Naive thymus-derived CD4-positive, alpha-beta T cell (primary cell): ENCODE measurements around the gene NEU4. TPM values are rescaled to one million over a fixed set of nuclear protein-coding genes. Genes with fewer than 3 reads are reported as not detected.

Source experiments
- ATAC-seq: fragments of 150-1000 bp; cut with Tn5 transposase; 2 replicates; pipeline ENCODE4 v1.10.0; 2021; ENCODE audit warnings: mild to moderate bottlenecking, moderate library complexity
- CTCF ChIA-PET: fragments of 350-600 bp; sonication (Branson Sonifier 250); formaldehyde crosslinking; loops from one replicate; lab custom pipeline; 2021; ENCODE audit warnings: antibody characterized with exemption; lab: Charles Lee
- POLR2A ChIA-PET: fragments of 350-600 bp; sonication (Branson Sonifier 250); formaldehyde crosslinking; loops from one replicate; lab custom pipeline; 2021; ENCODE audit warnings: antibody characterized with exemption, inconsistent platforms; lab: Charles Lee
- DNase-seq, 9 donors: peaks; one replicate each; pipeline versions ENCODE4 v3.0.0 to v3.0.0-alpha.2; 2020 to 2022; ENCODE audit warnings: mixed read lengths in 1 of 9
- H3K27ac ChIP-seq: one replicate; pipeline ENCODE4 v1.7.0; 2013; ENCODE audit warnings: mild to moderate bottlenecking, low read depth, low read length, moderate library complexity
- H3K27me3 ChIP-seq, 2 donors: one replicate each; pipeline ENCODE4 v1.7.0; 2013; ENCODE audit warnings: low read length in 2 of 2, mild to moderate bottlenecking in 2 of 2, moderate library complexity in 2 of 2; ENCODE audit not compliant: control insufficient read depth in 2 of 2, insufficient read depth in 2 of 2
- H3K36me3 ChIP-seq, 3 experiments: 1 replicate in 2 of 3; 2 replicates in 1 of 3; pipeline ENCODE4 v1.7.0; 2013; ENCODE audit warnings: low read length in 3 of 3, mild to moderate bottlenecking in 3 of 3, moderate library complexity in 1 of 3; ENCODE audit not compliant: insufficient read depth in 3 of 3, control insufficient read depth in 2 of 3
- H3K4me1 ChIP-seq, 2 donors: one replicate each; pipeline ENCODE4 v1.7.0; 2013; ENCODE audit warnings: low read length in 2 of 2, mild to moderate bottlenecking in 2 of 2, moderate library complexity in 1 of 2; ENCODE audit not compliant: control insufficient read depth in 2 of 2, insufficient read depth in 2 of 2
- H3K4me3 ChIP-seq: 2 replicates; pipeline ENCODE4 v1.7.0; 2013; ENCODE audit warnings: mild to moderate bottlenecking, low read length
- H3K9me3 ChIP-seq, 3 experiments: 1 replicate in 2 of 3; 2 replicates in 1 of 3; pipeline ENCODE4 v1.7.0; 2013; ENCODE audit warnings: low read length in 3 of 3; ENCODE audit not compliant: control insufficient read depth in 2 of 3
- H3K27ac Mint-ChIP-seq, 9 donors: one replicate each; pipeline ENCODE4 v1.8.0; 2020 to 2022; ENCODE audit warnings: mixed read lengths in 9 of 9, mild to moderate bottlenecking in 8 of 9, moderate library complexity in 5 of 9, inconsistent platforms in 2 of 9
- H3K27me3 Mint-ChIP-seq, 5 donors: one replicate each; pipeline ENCODE4 v1.8.0; 2021 to 2022; ENCODE audit warnings: mixed read lengths in 5 of 5, mild to moderate bottlenecking in 1 of 5
- H3K36me3 Mint-ChIP-seq, 5 donors: one replicate each; pipeline ENCODE4 v1.8.0; 2020 to 2022; ENCODE audit warnings: mixed read lengths in 5 of 5, mild to moderate bottlenecking in 3 of 5, inconsistent platforms in 1 of 5
- H3K4me1 Mint-ChIP-seq, 7 donors: one replicate each; pipeline ENCODE4 v1.8.0; 2020 to 2022; ENCODE audit warnings: mixed read lengths in 7 of 7, mild to moderate bottlenecking in 3 of 7, inconsistent platforms in 1 of 7
- H3K4me3 Mint-ChIP-seq, 10 donors: one replicate each; pipeline ENCODE4 v1.8.0; 2020 to 2022; ENCODE audit warnings: mild to moderate bottlenecking in 10 of 10, mixed read lengths in 10 of 10, moderate library complexity in 6 of 10, inconsistent platforms in 2 of 10
- H3K9me3 Mint-ChIP-seq, 11 donors: one replicate each; pipeline ENCODE4 v1.8.0; 2020 to 2022; ENCODE audit warnings: mixed read lengths in 11 of 11, mild to moderate bottlenecking in 4 of 11, inconsistent platforms in 1 of 11, moderate library complexity in 1 of 11
- intact Hi-C, 2 donors: fragments of 100-400 bp; cut with micrococcal nuclease; formaldehyde crosslinking; loops; one replicate each; pipeline ENCODE4 v1.15.1; 2023
- polyA plus RNA-seq, 2 donors: library from polyadenylated mRNA; unstranded; fragments of 300-500 nt; fragmentation: Illumina TruSeq; gene quantifications; one replicate each; pipeline ENCODE4 v1.2.3, GENCODE V29; 2021
- total RNA-seq, 6 experiments: library from RNA in 5 of 6; stranded (reverse) in 5 of 6; gene quantifications; 1 replicate in 5 of 6; 2 replicates in 1 of 6; pipeline ENCODE4 v1.2.3 and lab custom pipeline; 2021 to 2026

NEU4 gene
- total and polyA plus RNA-seq, 7 experiments from 2014 or later = 1.1 to 13.9 (median 1.2) TPM; not detected in 4

GRCh38 chr2:241843321-241844065 lies 34.5 kb downstream of the NEU4 start:
- Mint-ChIP-seq H3K27ac (peak overlapping the region in 5 of 9 donors; percentile 67 to 88 (median 80)), H3K4me3 (peak overlapping the region; percentile 60 to 81 (median 76)), H3K27me3 (peaks cover 0 to 6% (median 0%) of the 10 kb centered on the region in 5 donors), H3K4me1 (peaks cover 21 to 37% (median 32%) of the 10 kb centered on the region in 7 donors), H3K36me3 (peaks cover 0 to 2% (median 0%) of the 10 kb centered on the region in 5 donors), H3K9me3 (peaks cover 0 to 2% (median 0%) of the 10 kb centered on the region in 11 donors)
- DNase-seq (no peak), ATAC-seq (no peak)
- Histone ChIP-seq H3K36me3 (no peaks in the 10 kb centered on the region), H3K4me3 (peak overlapping the region; percentile 47), H3K27me3 (no peaks in the 10 kb centered on the region), H3K27ac (no peak overlapping the region), H3K4me1 (peaks cover 20 to 28% of the 10 kb centered on the region in 2 donors), H3K9me3 (no peaks in the 10 kb centered on the region)
- ChIA-PET POLR2A (interaction anchor here (1.0 kb wide), 1 partner anchor 25 kb away, joined by 3 read pairs; no protein-coding TSS in a partner anchor), CTCF (no interaction called here)
- intact Hi-C loops = loop anchor here (1.0 to 5.0 kb wide), 3 partner anchors 16 to 39 kb away; no protein-coding TSS in a partner anchor

DNA sequence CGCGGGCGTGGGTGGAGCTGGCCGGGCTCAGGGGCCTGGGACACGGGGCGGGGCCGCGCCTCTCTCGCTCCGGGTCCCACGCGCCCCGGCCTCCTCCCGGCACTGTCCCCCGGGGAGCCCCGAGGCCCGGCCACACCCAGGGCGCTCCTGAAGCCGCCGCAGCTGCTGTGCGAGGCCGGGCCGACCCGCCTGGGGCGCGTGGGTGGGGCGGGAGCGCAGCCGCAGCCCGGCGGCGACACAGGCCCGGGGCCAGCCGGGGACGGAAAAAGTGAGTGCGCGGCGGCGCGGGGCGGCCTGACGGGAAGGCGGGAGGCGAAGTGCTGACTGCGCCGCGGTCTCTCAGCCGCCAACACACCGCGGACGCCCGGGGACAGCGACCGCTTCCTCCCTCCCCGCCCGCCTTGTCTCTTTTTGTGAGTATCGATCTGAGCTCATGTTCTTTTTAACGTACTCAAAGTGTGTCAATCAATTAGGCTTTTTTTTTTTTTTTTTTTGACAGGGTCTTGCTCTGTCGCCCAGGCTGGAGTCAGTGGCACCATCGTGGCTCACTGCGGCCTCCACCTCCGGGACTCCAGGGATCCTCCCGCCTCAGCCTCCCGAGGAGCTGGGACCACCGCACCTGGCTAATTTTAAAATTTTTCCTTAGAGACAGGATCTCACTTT lies 35.2 kb downstream of the NEU4 start:
- Histone ChIP-seq H3K9me3 (no peaks in the 10 kb centered on the region), H3K4me1 (peaks cover 20 to 28% of the 10 kb centered on the region in 2 donors), H3K27ac (peak overlapping the region; percentile 13), H3K36me3 (no peaks in the 10 kb centered on the region), H3K4me3 (peak overlapping the region; percentile 56), H3K27me3 (no peaks in the 10 kb centered on the region)
- peaks cover 0 to 2% (median 0%) of the 10 kb centered on the region in 11 donors for H3K9me3 Mint-ChIP-seq
- DNase-seq (peak; percentile 36 to 96 (median 56)), ATAC-seq (peak; percentile 80)
- H3K27me3 Mint-ChIP-seq = peaks cover 0 to 6% (median 0%) of the 10 kb centered on the region in 5 donors
- H3K36me3 Mint-ChIP-seq = no peaks in the 10 kb centered on the region
- H3K4me1 Mint-ChIP-seq = peaks cover 21 to 34% (median 29%) of the 10 kb centered on the region in 7 donors
- ChIA-PET CTCF (interaction anchor here (0.5 to 0.9 kb wide), 2 partner anchors 11 to 698 kb away, joined by 3 read pairs; no protein-coding TSS in a partner anchor), POLR2A (interaction anchor here (1.0 kb wide), 1 partner anchor 24 kb away, joined by 3 read pairs; no protein-coding TSS in a partner anchor)
- H3K27ac Mint-ChIP-seq = peak overlapping the region in 6 of 9 donors; percentile 43 to 79 (median 66)
- intact Hi-C loops = loop anchor here (1.0 to 5.0 kb wide), 3 partner anchors 15 to 39 kb away; no protein-coding TSS in a partner anchor
- H3K4me3 Mint-ChIP-seq = peak overlapping the region; percentile 74 to 85 (median 78)

DNA sequence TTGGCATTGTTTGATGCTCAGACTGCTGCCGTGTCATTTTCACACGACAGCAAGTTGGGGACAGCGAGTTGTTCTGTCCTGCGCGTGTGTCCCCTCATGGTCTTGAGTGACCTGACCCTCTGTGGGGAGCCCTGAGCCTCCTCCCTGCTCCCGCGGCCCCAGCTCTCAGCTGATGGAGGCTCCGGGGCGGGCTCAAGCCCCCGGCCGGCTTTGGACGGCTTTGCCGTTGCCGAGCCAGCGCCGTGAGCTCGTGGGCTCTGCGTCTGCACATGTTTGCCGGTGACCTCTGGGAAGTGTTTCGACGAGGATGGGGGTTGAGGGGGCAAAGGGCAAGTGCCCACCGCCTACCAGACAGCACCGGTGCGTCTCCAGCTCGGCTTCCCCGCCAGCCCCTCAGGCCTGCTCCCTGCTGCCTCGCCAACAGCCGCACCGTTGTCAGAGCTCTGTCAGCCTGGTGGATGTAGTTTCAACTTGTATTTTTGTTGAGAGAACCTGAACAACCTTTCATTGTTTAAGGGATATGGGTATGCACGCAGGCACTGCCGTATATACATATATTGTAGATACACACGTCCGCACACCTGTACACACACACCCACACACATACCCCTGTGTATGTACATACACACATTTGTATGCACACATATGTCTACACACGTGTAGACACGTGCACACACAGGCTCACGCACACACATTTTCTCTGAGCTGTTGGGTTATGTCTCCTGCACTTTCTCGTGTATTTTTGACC lies 36.0 kb downstream of the NEU4 start:
- H3K9me3 Mint-ChIP-seq = peaks cover 0 to 2% (median 0%) of the 10 kb centered on the region in 11 donors
- intact Hi-C loops = loop anchor here (1.0 to 5.0 kb wide), 3 partner anchors 14 to 40 kb away; no protein-coding TSS in a partner anchor
- no peak for DNase-seq

DNA sequence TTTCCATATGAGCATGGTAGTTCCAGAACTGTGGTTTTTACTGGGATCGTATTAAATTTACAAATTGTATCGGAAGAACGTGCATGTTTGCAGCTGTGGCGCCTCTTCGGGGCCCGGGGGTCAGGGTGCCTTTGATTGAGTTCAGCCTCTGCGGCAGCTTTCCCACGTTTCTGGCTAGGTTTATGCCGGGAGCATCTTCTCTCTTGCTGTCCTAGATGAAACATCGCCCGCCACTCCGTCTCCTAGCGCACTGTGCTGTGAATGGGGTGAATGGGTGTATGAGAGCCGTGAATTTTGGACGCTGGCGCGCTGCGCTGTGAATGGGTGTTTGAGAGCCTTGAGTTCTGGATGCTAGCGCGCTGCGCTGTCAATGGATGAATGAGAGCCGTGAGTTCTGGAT lies 37.4 kb downstream of the NEU4 start:
- intact Hi-C loops = no loop called here
- Histone ChIP-seq H3K27me3 (no peaks in the 10 kb centered on the region), H3K36me3 (no peaks in the 10 kb centered on the region), H3K27ac (no peak overlapping the region), H3K9me3 (no peaks in the 10 kb centered on the region), H3K4me1 (peaks cover 20 to 28% of the 10 kb centered on the region in 2 donors), H3K4me3 (no peak overlapping the region)
- ChIA-PET CTCF (interaction anchor here (0.9 kb wide), 1 partner anchor 9 kb away, joined by 3 read pairs; no protein-coding TSS in a partner anchor), POLR2A (no interaction called here)
- H3K36me3 Mint-ChIP-seq = no peaks in the 10 kb centered on the region
- ATAC-seq (no peak), DNase-seq (no peak)
- peaks cover 0 to 6% (median 0%) of the 10 kb centered on the region in 5 donors for H3K27me3 Mint-ChIP-seq
- H3K4me3 Mint-ChIP-seq = peak overlapping the region in 6 of 10 donors; percentile 9 to 76 (median 52)
- peaks cover 0 to 2% (median 0%) of the 10 kb centered on the region in 11 donors for H3K9me3 Mint-ChIP-seq
- peaks cover 21 to 34% (median 29%) of the 10 kb centered on the region in 7 donors for H3K4me1 Mint-ChIP-seq
- H3K27ac Mint-ChIP-seq = peak overlapping the region in 3 of 9 donors; percentile 21 to 74 (median 71)

More for the DNA sequence above, 36.0 kb downstream of the NEU4 start:
- H3K4me3 ChIP-seq = peak overlapping the region; percentile 56
- no peaks in the 10 kb centered on the region for H3K27me3 ChIP-seq
- Mint-ChIP-seq H3K27ac (peak overlapping the region in 4 of 9 donors; percentile 2 to 79 (median 65)), H3K36me3 (no peaks in the 10 kb centered on the region), H3K4me3 (peak overlapping the region; percentile 16 to 85 (median 78)), H3K27me3 (peaks cover 0 to 6% (median 0%) of the 10 kb centered on the region in 5 donors), H3K4me1 (peaks cover 21 to 34% (median 29%) of the 10 kb centered on the region in 7 donors)
- H3K9me3 ChIP-seq = no peaks in the 10 kb centered on the region
- ChIA-PET POLR2A (interaction anchor here (0.6 to 1.0 kb wide), 2 partner anchors 24 to 129 kb away, joined by 3 read pairs; no protein-coding TSS in a partner anchor), CTCF (interaction anchor here (0.5 to 0.9 kb wide), 3 partner anchors 10 to 144 kb away, joined by 3 read pairs; no protein-coding TSS in a partner anchor)
- H3K27ac ChIP-seq = no peak overlapping the region
- ATAC-seq = no peak
- peaks cover 20 to 28% of the 10 kb centered on the region in 2 donors for H3K4me1 ChIP-seq
- H3K36me3 ChIP-seq = no peaks in the 10 kb centered on the region

GRCh38 chr2:241848761-241849615 lies 40.0 kb downstream of the NEU4 start:
- intact Hi-C loops = no loop called here
- Histone ChIP-seq H3K4me3 (no peak overlapping the region), H3K27ac (no peak overlapping the region), H3K4me1 (peaks cover 11 to 16% of the 10 kb centered on the region in 2 donors), H3K9me3 (no peaks in the 10 kb centered on the region), H3K27me3 (no peaks in the 10 kb centered on the region), H3K36me3 (no peaks in the 10 kb centered on the region)
- H3K27me3 Mint-ChIP-seq = peaks cover 0 to 6% (median 0%) of the 10 kb centered on the region in 5 donors
- CTCF ChIA-PET = interaction anchor here (0.5 kb wide), 1 partner anchor 207 kb away, joined by 3 read pairs; no protein-coding TSS in a partner anchor
- H3K4me1 Mint-ChIP-seq = peaks cover 14 to 24% (median 20%) of the 10 kb centered on the region in 7 donors
- no peak for DNase-seq
- no peak overlapping the region for H3K27ac Mint-ChIP-seq
- H3K36me3 Mint-ChIP-seq = no peaks in the 10 kb centered on the region
- POLR2A ChIA-PET = no interaction called here
- no peaks in the 10 kb centered on the region for H3K9me3 Mint-ChIP-seq
- H3K4me3 Mint-ChIP-seq = peak overlapping the region in 1 of 10 donors; percentile 29
- ATAC-seq = no peak
